Esophagus mucosa (tissue), 1 donor: ENCODE data around the gene GLTP. TPM values are rescaled to one million over a fixed set of nuclear protein-coding genes. Genes with fewer than 3 reads are reported as not detected.
"Not testable (repeated sequence)": the region's sequence is repeated elsewhere in the genome, so short reads cannot be mapped to it uniquely, and the experiment has no call there.

ENCODE experiments used
- ATAC-seq: fragments of 200-7000 bp; cut with Tn5 transposase; one replicate; pipeline ENCODE4 v1.9.1; 2020
- total RNA-seq: library from RNA; stranded (reverse); gene quantifications from one replicate; pipeline ENCODE4 v1.2.4, GENCODE V29; 2023
- donor health status: DM: yes; HTN: yes; CAD: no.

GLTP gene
- total RNA-seq, 1 donor from 2014 or later: 362 TPM

GRCh38 chr12:109900752-109901580, 20.6 kb upstream of the GLTP start:
- ATAC-seq: no peak

GRCh38 chr12:109899783-109900751, 19.7 kb upstream of the GLTP start, which contains the start of gene TCHP:
Gene TCHP, plus strand, starts transcription at chr12:109900274. Its CDS starts 2,753 bp downstream, at chr12:109903027.
- peak; percentile 83 for ATAC-seq

- ATAC-seq: not testable (repeated sequence)
Measured at GRCh38 chr12:109899345-109899744, 19.0 kb upstream of the GLTP start.

GRCh38 chr12:109897029-109897428, 16.7 kb upstream of the GLTP start:
- peak; percentile 49 for ATAC-seq

GRCh38 chr12:109896188-109896587, 15.8 kb upstream of the GLTP start:
- no peak for ATAC-seq

- no peak for ATAC-seq
Measured at GRCh38 chr12:109894939-109895338, 14.6 kb upstream of the GLTP start.

GRCh38 chr12:109893261-109893995, 13.1 kb upstream of the GLTP start:
- peak; percentile 6 for ATAC-seq

- peak; percentile 76 for ATAC-seq
Measured at GRCh38 chr12:109892748-109893147, 12.4 kb upstream of the GLTP start.

- ATAC-seq: no peak
Measured at GRCh38 chr12:109892165-109892715, 11.9 kb upstream of the GLTP start.

- ATAC-seq: not testable (repeated sequence)
Measured at GRCh38 chr12:109891731-109892130, 11.4 kb upstream of the GLTP start.

- no peak for ATAC-seq
Measured at GRCh38 chr12:109890620-109891170, 10.4 kb upstream of the GLTP start.

GRCh38 chr12:109888179-109889020, 8.1 kb upstream of the GLTP start:
- ATAC-seq: peak; percentile 73

GRCh38 chr12:109885616-109886015, 5.3 kb upstream of the GLTP start:
- peak; percentile 36 for ATAC-seq

GRCh38 chr12:109883461-109883860, 3.1 kb upstream of the GLTP start:
- ATAC-seq: peak; percentile 57

GRCh38 chr12:109881752-109882151, 1.4 kb upstream of the GLTP start:
- peak; percentile 54 for ATAC-seq

- no peak for ATAC-seq
Measured at GRCh38 chr12:109880938-109881337, 597 bp upstream of the GLTP start.

GRCh38 chr12:109879351-109880042, 844 bp downstream of the GLTP start:
- ATAC-seq: no peak

- ATAC-seq: peak; percentile 30
Measured at GRCh38 chr12:109878749-109879148, 1.6 kb downstream of the GLTP start.

GRCh38 chr12:109878247-109878625, 2.1 kb downstream of the GLTP start:
- ATAC-seq: no peak
